ENCODE measurements around the gene CDX1. TPM values are rescaled to one million over a fixed set of nuclear protein-coding genes. Genes with fewer than 3 reads are reported as not detected.

Gene CDX1
- total and polyA plus RNA-seq, 12 donors, result 0.11 to 0.32 (median 0.23) TPM; not detected in 7

- no peak for TF ChIP-seq POLR2A (IDR thresholded peaks at IDR 0.05)
- TF ChIP-seq, protein P1, sequence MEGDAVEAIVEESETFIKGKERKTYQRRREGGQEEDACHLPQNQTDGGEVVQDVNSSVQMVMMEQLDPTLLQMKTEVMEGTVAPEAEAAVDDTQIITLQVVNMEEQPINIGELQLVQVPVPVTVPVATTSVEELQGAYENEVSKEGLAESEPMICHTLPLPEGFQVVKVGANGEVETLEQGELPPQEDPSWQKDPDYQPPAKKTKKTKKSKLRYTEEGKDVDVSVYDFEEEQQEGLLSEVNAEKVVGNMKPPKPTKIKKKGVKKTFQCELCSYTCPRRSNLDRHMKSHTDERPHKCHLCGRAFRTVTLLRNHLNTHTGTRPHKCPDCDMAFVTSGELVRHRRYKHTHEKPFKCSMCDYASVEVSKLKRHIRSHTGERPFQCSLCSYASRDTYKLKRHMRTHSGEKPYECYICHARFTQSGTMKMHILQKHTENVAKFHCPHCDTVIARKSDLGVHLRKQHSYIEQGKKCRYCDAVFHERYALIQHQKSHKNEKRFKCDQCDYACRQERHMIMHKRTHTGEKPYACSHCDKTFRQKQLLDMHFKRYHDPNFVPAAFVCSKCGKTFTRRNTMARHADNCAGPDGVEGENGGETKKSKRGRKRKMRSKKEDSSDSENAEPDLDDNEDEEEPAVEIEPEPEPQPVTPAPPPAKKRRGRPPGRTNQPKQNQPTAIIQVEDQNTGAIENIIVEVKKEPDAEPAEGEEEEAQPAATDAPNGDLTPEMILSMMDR (IDR thresholded peaks at IDR 0.05), result no peak
- peaks cover 15% of the 10 kb centered on the region for H3K27me3 ChIP-seq
- WGBS, 4 donors, result 69 to 87% (median 77%) methylated on average over 7 to 27 of the region's 27 CpGs
These were observed 435 bp upstream of the CDX1 start for GRCh38 chr5:150166037-150166649.

GRCh38 chr5:150167512-150167850 is 903 bp downstream of the CDX1 start:
- H3K27me3 ChIP-seq, result peaks cover 15% of the 10 kb centered on the region
- H3K4me3 ChIP-seq, result no peak overlapping the region
- no peaks in the 10 kb centered on the region for H3K4me1 ChIP-seq (replicated peaks in 1 of 2)
- no peaks in the 10 kb centered on the region for H3K36me3 ChIP-seq (replicated peaks in 1 of 2)
- H3K27ac ChIP-seq, result no peak overlapping the region
- TF ChIP-seq, protein P1 (IDR thresholded peaks at IDR 0.05), result no peak
- TF ChIP-seq POLR2A (IDR thresholded peaks at IDR 0.05), result no peak
- H3K9me3 ChIP-seq (replicated peaks in 1 of 3), result no peaks in the 10 kb centered on the region
- no peak for DNase-seq
- intact Hi-C loops (cut with DNase I), result loop anchor here (10.0 kb wide), 2 partner anchors 177 to 267 kb away; no protein-coding TSS in a partner anchor
- WGBS, 4 donors, result 43 to 81% (median 73%) methylated on average over 10 to 15 of the region's 15 CpGs

More at GRCh38 chr5:150166037-150166649, 435 bp upstream of the CDX1 start:
- intact Hi-C loops (cut with DNase I), result loop anchor here (10.0 kb wide), 2 partner anchors 179 to 269 kb away; no protein-coding TSS in a partner anchor
- Histone ChIP-seq H3K27ac (no peak overlapping the region), H3K4me1 (replicated peaks in 1 of 2) (no peaks in the 10 kb centered on the region), H3K36me3 (replicated peaks in 1 of 2) (no peaks in the 10 kb centered on the region), H3K4me3 (no peak overlapping the region), H3K9me3 (replicated peaks in 1 of 3) (no peaks in the 10 kb centered on the region)
- no peak for DNase-seq

GRCh38 chr5:150167908-150168307 is 1.3 kb downstream of the CDX1 start:
- no peaks in the 10 kb centered on the region for H3K4me1 ChIP-seq (replicated peaks in 1 of 2)
- intact Hi-C loops (cut with DNase I), result loop anchor here (10.0 kb wide), 2 partner anchors 177 to 267 kb away; no protein-coding TSS in a partner anchor
- no peaks in the 10 kb centered on the region for H3K36me3 ChIP-seq (replicated peaks in 1 of 2)
- no peaks in the 10 kb centered on the region for H3K9me3 ChIP-seq (replicated peaks in 1 of 3)
- no peak for DNase-seq
- no peak overlapping the region for H3K4me3 ChIP-seq
- WGBS, 4 donors, result 72 to 80% (median 80%) methylated on average over 3 to 14 of the region's 14 CpGs
- H3K27ac ChIP-seq, result no peak overlapping the region
- H3K27me3 ChIP-seq, result peaks cover 15% of the 10 kb centered on the region
- TF ChIP-seq, protein P1 (IDR thresholded peaks at IDR 0.05), result no peak
- TF ChIP-seq POLR2A (IDR thresholded peaks at IDR 0.05), result no peak

DNA sequence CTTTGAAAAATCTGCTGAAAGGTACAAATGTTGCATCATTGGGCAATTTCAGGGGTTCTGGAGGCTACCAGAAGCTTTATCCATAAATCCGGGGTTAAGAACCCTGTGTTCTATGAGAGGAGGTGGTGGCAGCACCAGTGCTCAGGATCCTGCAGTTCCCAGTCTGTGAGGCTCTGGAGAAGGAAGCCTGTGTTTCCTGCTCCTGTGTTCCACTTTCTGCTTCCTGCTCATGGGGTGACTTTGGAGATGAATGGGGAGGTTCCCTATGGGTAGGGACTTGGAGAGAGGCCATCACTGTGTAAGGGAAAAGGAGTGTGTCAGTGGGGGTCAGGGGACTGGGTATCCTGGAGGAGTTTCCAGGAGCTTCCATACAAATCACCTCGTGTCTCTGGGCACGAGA is 2.3 kb downstream of the CDX1 start:
- no peaks in the 10 kb centered on the region for H3K4me1 ChIP-seq (replicated peaks in 1 of 2)
- TF ChIP-seq POLR2A (IDR thresholded peaks at IDR 0.05), result no peak
- TF ChIP-seq, protein P1 (IDR thresholded peaks at IDR 0.05), result no peak
- peaks cover 15% of the 10 kb centered on the region for H3K27me3 ChIP-seq
- WGBS, 4 donors, result 36 to 60% (median 44%) methylated on average over 1 to 3 of the region's 3 CpGs
- no peak overlapping the region for H3K4me3 ChIP-seq
- intact Hi-C loops (cut with DNase I), result loop anchor here (10.0 kb wide), 2 partner anchors 176 to 266 kb away; no protein-coding TSS in a partner anchor
- no peaks in the 10 kb centered on the region for H3K9me3 ChIP-seq (replicated peaks in 1 of 3)
- DNase-seq, result no peak
- no peak overlapping the region for H3K27ac ChIP-seq
- no peaks in the 10 kb centered on the region for H3K36me3 ChIP-seq (replicated peaks in 1 of 2)

Measured in adrenal gland (tissue), 12 donors.